HG02981 (cell line): Measurements from ENCODE around the gene MRGPRF.
"Not testable (repeated sequence)": the region's sequence is repeated elsewhere in the genome, so short reads cannot be mapped to it uniquely, and the experiment has no call there.

ENCODE experiments used
- ATAC-seq: cut with Tn5 transposase; IDR thresholded peaks from one replicate; pipeline ENCODE4 v1.9.1; 2021; ENCODE audit warnings: mild to moderate bottlenecking, moderate library complexity; ENCODE audit not compliant: unreplicated experiment

The MRGPRF gene

GRCh38 chr11:68992743-68993255 lies 20.2 kb downstream of the MRGPRF start:
- ATAC-seq = no peak

DNA sequence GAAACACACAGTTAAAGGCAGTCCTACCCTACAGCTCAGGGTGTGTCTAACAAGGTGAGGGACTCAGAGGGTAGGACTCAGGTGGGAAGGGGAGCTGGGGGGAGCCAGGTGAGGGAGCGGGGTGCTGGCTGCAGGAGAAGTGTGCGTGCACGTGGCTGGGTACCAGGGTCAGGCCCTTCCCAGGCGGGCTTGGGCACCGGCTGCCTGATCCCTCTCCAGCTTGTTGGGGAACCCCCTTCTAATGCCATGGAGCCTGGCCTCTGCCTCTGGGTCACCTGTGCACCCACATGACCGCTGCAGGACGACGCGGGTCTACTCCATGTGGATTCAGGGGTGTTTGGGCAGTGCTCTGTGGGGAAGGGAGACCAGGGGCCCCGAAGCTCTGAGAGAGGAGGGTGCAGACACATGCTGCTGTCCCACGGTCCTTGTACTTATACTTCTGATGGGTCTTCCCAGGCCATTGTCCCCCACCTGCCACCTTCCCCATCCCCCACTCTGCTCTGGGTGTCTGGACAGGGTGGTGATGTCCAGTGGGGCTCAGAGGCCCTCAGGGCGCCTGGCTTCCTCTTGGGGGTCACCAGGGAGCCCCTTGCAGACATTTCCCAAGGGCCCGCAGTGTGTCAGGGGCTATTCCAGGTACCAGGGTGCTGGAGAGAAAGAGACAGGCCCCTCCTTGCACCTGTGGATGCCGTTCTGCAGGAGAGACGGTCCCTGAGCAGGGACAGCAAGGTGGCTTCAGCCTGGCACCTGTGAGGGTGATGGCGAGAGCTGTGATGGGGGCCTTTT lies 21.9 kb downstream of the MRGPRF start:
- no peak for ATAC-seq

- no peak for ATAC-seq
Measured at GRCh38 chr11:68989936-68990606, 23.0 kb downstream of the MRGPRF start.

- no peak for ATAC-seq
Measured at GRCh38 chr11:68988491-68988890, 24.6 kb downstream of the MRGPRF start.

GRCh38 chr11:68987211-68987610 lies 25.8 kb downstream of the MRGPRF start:
- ATAC-seq = no peak

GRCh38 chr11:68983801-68984200 lies 29.2 kb downstream of the MRGPRF start:
- ATAC-seq = no peak

DNA sequence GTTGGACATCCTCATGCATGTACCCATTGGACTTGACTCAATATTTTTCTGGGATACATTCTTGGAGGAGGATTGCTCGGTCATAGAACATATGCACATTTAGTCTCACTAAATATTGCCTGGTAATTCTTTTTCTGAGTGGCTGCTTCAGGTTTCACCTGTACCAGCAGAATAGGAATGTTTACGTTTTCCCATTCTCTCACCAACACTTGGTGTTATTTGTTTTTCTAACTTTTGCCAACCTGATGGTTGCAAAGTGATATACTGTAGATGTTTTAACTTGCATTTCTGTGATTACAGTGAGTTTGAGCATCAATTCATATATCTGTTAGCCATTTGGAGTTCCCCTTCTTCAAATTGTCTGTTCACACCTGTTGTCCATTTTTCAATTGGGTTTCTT lies 30.9 kb downstream of the MRGPRF start:
- ATAC-seq = no peak

DNA sequence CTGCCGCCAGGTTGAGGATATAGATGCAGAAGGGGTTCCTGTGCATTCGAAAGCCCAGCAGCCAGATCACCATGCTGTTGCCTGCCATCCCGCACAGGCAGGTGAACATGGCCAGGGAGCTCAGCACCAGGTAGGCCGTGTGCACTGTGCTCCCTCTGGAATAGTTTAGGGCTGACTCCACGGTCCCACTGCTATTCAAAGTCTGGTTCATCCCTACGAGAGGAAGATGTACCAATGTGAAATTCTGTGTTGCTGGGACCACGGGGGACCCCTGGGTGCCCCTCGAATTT lies 32.3 kb downstream of the MRGPRF start, which contains the start of gene MRGPRD:
MRGPRD (minus strand) TSS at position 211 of the 290 bp plus-strand sequence; CDS start at position 211, 0 bp downstream.
- no peak for ATAC-seq

GRCh38 chr11:68979931-68980775 lies 32.9 kb downstream of the MRGPRF start:
- no peak for ATAC-seq

- ATAC-seq = no peak
Measured at GRCh38 chr11:68978931-68979594, 34.0 kb downstream of the MRGPRF start.

- no peak for ATAC-seq
Measured at GRCh38 chr11:68978626-68978930, 34.5 kb downstream of the MRGPRF start.

DNA sequence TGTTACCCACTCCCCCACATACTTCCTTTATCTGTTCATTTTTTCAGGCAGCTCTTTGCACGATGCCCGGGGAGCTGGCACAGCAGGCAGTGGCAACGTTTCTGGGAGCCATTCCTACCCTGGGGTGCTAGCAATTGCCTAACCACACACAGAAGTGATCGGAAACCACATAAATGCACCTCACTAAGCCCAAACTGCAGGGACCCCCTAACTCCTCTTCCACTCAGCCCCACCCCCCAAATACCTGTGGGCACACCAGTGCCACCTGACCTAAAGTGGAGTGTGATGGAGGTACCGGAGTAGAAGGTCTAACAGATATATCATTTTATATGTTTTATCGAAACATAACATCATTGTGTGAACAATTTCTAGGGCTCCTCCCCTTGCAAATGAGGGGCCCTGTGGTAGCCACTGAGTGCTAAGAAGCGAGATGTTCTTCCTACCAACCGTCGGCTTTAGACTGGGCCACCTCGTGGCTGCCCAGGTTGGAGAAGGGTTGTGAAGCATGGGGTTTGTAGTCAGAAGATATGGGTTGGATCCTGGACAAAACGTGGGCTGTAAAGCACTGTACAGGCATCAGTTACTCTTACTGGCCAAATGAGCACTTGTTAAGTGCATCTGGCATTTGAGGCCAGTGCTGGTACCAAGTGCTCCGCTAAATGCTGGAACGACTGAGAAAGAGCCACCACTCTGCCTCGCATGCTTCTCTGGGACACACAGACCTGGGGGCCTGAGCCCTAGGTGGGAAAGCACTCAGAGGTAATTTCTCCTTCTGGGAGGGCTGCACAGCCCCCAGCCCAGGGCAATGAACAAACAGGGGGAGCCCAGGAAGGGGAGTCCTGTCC lies 35.0 kb downstream of the MRGPRF start:
- no peak for ATAC-seq

- ATAC-seq = no peak
Measured at GRCh38 chr11:68976563-68976962, 36.5 kb downstream of the MRGPRF start.

- no peak for ATAC-seq
Measured at GRCh38 chr11:68976095-68976494, 37.0 kb downstream of the MRGPRF start.

GRCh38 chr11:68974421-68975194 lies 38.4 kb downstream of the MRGPRF start:
- ATAC-seq = no peak

GRCh38 chr11:68973706-68974105 lies 39.3 kb downstream of the MRGPRF start:
- not testable (repeated sequence) for ATAC-seq

DNA sequence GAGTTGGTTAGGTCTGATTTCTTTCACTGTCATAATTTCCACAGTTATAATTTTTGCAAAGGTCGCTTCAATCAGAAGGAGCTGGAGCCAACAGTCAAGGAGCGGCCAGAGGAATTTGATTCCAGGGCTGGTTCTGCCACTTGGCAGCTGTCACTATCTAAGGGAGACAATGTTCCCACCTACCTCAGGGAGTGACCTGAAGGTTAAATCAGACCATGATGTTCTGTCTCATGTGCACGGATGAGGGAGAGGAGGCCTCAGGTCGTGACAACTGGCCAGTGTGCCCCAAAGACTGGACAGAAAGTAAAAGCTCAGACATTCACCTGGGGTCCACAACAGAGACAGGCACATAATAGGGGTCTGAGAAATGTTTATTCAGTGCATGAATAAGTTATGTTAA lies 39.8 kb downstream of the MRGPRF start:
- no peak for ATAC-seq

- no peak for ATAC-seq
Measured at GRCh38 chr11:68970921-68971636, 42.0 kb downstream of the MRGPRF start.

DNA sequence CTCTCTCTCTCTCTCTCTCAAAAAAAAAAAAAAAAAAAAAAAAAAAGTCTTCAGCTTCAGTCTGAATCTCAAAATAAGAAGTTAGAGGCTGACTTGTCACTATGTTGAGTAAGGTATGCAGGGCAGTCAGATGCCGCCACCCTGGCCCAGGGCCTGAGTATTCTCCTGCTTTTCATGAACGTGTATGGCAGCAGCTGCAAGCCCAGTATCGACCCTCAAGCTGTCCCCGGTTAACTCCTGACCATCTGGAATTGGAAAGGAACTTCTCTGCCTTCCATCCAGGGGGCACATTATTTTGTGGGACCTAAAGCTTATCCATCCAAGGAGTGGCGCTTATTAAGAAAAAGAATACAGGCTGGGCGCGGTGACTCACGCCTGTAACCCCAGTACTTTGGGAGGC lies 43.7 kb downstream of the MRGPRF start:
- no peak for ATAC-seq
